ENCODE results near the gene SLC52A3.

GRCh38 chr20:726160-726559 is 42.1 kb downstream of the SLC52A3 start:
- TF ChIP-seq ZFAT (CRISPR knock-in tag; conservative IDR thresholded peaks at IDR 0.05) (no peak), MYC (CRISPR knock-in tag; IDR thresholded peaks at IDR 0.05; ENCODE audit: borderline replicate concordance) (no peak), POLR2A (IDR thresholded peaks at IDR 0.05; ENCODE audit: insufficient read depth in 1 of 2, low read depth in 2 of 2, low read length in 2 of 2) (no peak), ZBTB7A (CRISPR knock-in tag; IDR thresholded peaks at IDR 0.05) (no peak), JUN (CRISPR knock-in tag; IDR thresholded peaks at IDR 0.05) (no peak), ZNF556 (CRISPR knock-in tag; IDR thresholded peaks at IDR 0.05; ENCODE audit: borderline replicate concordance) (no peak), TAF1 (CRISPR knock-in tag; IDR thresholded peaks at IDR 0.05) (no peak), UBTF (CRISPR knock-in tag; IDR thresholded peaks at IDR 0.05) (no peak), HDAC6 (IDR thresholded peaks at IDR 0.05; ENCODE audit: low read depth, low read length) (no peak), ZNF782 (CRISPR knock-in tag; IDR thresholded peaks at IDR 0.05; ENCODE audit: borderline replicate concordance) (no peak), MXI1 (IDR thresholded peaks at IDR 0.05; ENCODE audit: borderline replicate concordance, low read depth, low read length) (no peak), SP1 (IDR thresholded peaks at IDR 0.05) (no peak), SP1 (CRISPR knock-in tag; IDR thresholded peaks at IDR 0.05) (no peak), RNF2 (conservative IDR thresholded peaks at IDR 0.05; ENCODE audit: low read depth) (no peak), EP300 (IDR thresholded peaks at IDR 0.05; ENCODE audit: low read depth in 2 of 2, low read length in 2 of 2) (no peak), EP300 (CRISPR knock-in tag; IDR thresholded peaks at IDR 0.05; ENCODE audit: borderline replicate concordance) (no peak)
